ENCODE measurements around the gene XAGE3. TPM values are rescaled to one million over a fixed set of nuclear protein-coding genes. Genes with fewer than 3 reads are reported as not detected.

Gene XAGE3
- total RNA-seq, 4 donors from 2014 or later, result not detected

- Histone ChIP-seq H3K27me3 (no peaks in the 10 kb centered on the region), H3K27ac (no peak overlapping the region), H3K9me3 (no peaks in the 10 kb centered on the region), H3K4me3 (no peak overlapping the region), H3K36me3 (no peaks in the 10 kb centered on the region), H3K4me1 (no peaks in the 10 kb centered on the region)
- WGBS, 2 donors (ENCODE audit: low coverage in 1 of 2), result 64 to 67% methylated on average over 2 to 5 of the region's 11 CpGs
- TF ChIP-seq POLR2AphosphoS5 (IDR thresholded peaks at IDR 0.05) (no peak), EP300 (IDR thresholded peaks at IDR 0.05) (no peak), POLR2A (IDR thresholded peaks at IDR 0.05) (no peak), CTCF (IDR thresholded peaks at IDR 0.05) (no peak)
- no peak for ATAC-seq
Measured at GRCh38 chrX:52821079-52821760, 46.7 kb downstream of the XAGE3 start.

GRCh38 chrX:52819788-52820187 lies 48.1 kb downstream of the XAGE3 start:
- no peak for ATAC-seq
- H3K4me1 ChIP-seq, result no peaks in the 10 kb centered on the region
- H3K4me3 ChIP-seq, result no peak overlapping the region
- no peaks in the 10 kb centered on the region for H3K27me3 ChIP-seq
- 50% methylated on average over 3 of the region's 4 CpGs; no CpG with 5 or more reads in 1 of the 2 donors for WGBS, 2 donors (ENCODE audit: low coverage in 1 of 2)
- H3K27ac ChIP-seq, result no peak overlapping the region
- H3K36me3 ChIP-seq, result no peaks in the 10 kb centered on the region
- TF ChIP-seq EP300 (IDR thresholded peaks at IDR 0.05), result no peak
- TF ChIP-seq POLR2AphosphoS5 (IDR thresholded peaks at IDR 0.05), result no peak
- TF ChIP-seq POLR2A (IDR thresholded peaks at IDR 0.05), result no peak
- TF ChIP-seq CTCF (IDR thresholded peaks at IDR 0.05), result no peak
- no peaks in the 10 kb centered on the region for H3K9me3 ChIP-seq

Other genes with a start within 250 kb of the XAGE3 start
- not detected for gene SSX7, start 213.2 kb downstream of the XAGE3 start, total RNA-seq
- gene SSX2, start 160.9 kb downstream of the XAGE3 start, total RNA-seq, result not detected
- gene SSX2B, start 116.8 kb downstream of the XAGE3 start, total RNA-seq, result not detected
- not detected for gene SPANXN5, start 70.7 kb downstream of the XAGE3 start, total RNA-seq
- not detected for gene XAGE5, start 56.8 kb downstream of the XAGE3 start, total RNA-seq
- 10 to 100 TPM in 3 of 4 donors, 1 to 10 TPM in 1; 9.4 to 25.7 (median 17.0) TPM for gene FAM156B, start 29.2 kb upstream of the XAGE3 start, total RNA-seq
- 10 to 100 TPM in 2 of 4 donors, 1 to 10 TPM in 2; 2.6 to 14.1 (median 10.7) TPM for gene FAM156A, start 90.4 kb upstream of the XAGE3 start, total RNA-seq
- 1 to 10 TPM in 2 of 4 donors, under 1 TPM in 2; 0.67 to 2.5 (median 0.99) TPM for gene GPR173, start 180.7 kb upstream of the XAGE3 start, total RNA-seq
- 100 to 1,000 TPM in 1 of 4 donors, 10 to 100 TPM in 3; 40.5 to 156 (median 89.8) TPM for gene TSPYL2, start 214.3 kb upstream of the XAGE3 start, total RNA-seq
- 10 to 100 TPM in 3 of 4 donors, 1 to 10 TPM in 1; 7.7 to 36.6 (median 13.7) TPM for gene KANTR, start 226.1 kb upstream of the XAGE3 start, total RNA-seq

Data from gastroesophageal sphincter (tissue), 4 donors.